ES-I3 (cell line): Measurements from ENCODE around the gene UBA1.
A peak's percentile ranks its signal among the peaks of the same experiment; 100 is the strongest.

ENCODE experiments used
- H3K36me3 ChIP-seq: 2 replicates; pipeline ENCODE4 v1.6.1; 2013; ENCODE audit warnings: mild to moderate bottlenecking, low read length, control low read depth, moderate library complexity; ENCODE audit not compliant: insufficient read depth
- H3K4me1 ChIP-seq: 2 replicates; pipeline ENCODE4 v1.6.1; 2013; ENCODE audit warnings: mild to moderate bottlenecking, control low read depth, low read length; ENCODE audit not compliant: insufficient read depth
- H3K9ac ChIP-seq: 2 replicates; pipeline ENCODE4 v1.6.1; 2013; ENCODE audit warnings: low read depth, mild to moderate bottlenecking, low read length, moderate library complexity
- H3K9me3 ChIP-seq: 2 replicates; pipeline ENCODE4 v1.6.1; 2013; ENCODE audit warnings: mild to moderate bottlenecking, low read length, moderate library complexity; ENCODE audit not compliant: control insufficient read depth, insufficient read depth

The UBA1 gene

DNA sequence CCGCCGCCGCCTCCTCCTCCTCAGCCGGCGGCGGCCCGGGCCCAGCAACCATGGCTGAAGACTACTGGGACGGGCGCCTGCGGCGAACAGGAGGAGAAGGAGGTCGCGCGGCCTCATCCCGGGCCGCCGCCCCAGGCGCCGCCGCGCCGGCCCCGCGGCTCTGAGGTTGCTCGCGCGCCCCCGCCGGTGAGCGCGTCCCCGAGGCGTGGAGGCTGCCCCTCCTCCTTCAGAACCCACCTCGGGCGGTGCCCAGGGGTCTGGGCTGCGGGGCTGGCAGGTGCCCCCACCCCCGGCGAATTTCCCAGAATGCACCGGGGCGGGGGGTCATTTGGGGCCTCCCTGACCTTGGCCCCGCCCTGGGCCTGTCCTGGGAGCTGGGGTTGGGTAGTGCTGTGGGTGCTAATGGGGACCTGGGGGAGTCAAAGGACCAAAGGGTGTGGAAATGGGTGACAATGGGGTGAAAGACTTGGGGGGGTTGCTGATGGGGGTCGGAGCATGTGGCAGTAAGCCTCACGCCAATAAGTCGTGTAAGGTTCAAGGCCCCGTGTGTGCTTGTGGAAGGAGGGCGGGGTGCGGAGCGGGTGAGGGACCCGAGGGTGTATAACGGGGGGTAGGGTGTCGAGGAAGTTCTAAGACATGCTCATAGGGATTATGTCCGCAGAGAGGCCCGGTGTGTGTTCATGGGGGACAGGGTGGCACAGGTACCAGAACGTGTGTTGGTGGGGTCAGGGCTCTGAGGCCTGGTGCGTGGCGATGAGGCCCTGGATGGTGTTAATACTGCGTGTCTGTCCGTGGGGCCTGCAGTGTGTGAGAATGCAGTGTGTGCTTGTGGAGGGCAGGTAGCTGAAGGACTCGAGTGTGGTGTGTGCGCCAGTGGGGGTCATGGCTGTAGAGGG lies 25.5 kb downstream of the UBA1 start:
- Histone ChIP-seq H3K9me3 (no peaks in the 10 kb centered on the region), H3K4me1 (0 out of 2 replicates have a peak, but pooled peaks cover 4% of the 10 kb centered on the region), H3K9ac (peak overlapping the region; percentile 86), H3K36me3 (peaks cover 21% of the 10 kb centered on the region)

DNA sequence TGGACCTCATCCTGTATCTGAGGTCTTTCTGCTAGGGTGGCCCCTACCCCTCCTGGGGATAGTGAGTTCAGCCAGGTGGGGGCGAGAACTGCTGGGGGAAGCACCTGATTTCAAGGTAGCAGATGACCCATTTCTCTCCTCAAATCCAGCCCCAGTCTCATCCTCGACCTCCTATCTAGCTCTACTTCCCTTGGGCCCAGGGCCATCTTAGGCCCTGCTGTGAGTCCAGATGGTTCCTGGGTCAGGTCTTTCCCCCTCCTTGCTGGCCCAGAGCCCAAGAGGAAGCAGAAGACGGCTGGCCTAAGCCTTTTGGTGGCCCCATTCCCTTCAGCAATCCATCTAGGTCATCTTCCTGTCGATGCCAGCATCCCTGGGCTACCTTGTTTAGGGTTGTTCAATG lies 28.1 kb downstream of the UBA1 start:
- Histone ChIP-seq H3K36me3 (peaks cover 41% of the 10 kb centered on the region), H3K9ac (no peak overlapping the region), H3K4me1 (0 out of 2 replicates have a peak, but pooled peaks cover 4% of the 10 kb centered on the region), H3K9me3 (no peaks in the 10 kb centered on the region)

DNA sequence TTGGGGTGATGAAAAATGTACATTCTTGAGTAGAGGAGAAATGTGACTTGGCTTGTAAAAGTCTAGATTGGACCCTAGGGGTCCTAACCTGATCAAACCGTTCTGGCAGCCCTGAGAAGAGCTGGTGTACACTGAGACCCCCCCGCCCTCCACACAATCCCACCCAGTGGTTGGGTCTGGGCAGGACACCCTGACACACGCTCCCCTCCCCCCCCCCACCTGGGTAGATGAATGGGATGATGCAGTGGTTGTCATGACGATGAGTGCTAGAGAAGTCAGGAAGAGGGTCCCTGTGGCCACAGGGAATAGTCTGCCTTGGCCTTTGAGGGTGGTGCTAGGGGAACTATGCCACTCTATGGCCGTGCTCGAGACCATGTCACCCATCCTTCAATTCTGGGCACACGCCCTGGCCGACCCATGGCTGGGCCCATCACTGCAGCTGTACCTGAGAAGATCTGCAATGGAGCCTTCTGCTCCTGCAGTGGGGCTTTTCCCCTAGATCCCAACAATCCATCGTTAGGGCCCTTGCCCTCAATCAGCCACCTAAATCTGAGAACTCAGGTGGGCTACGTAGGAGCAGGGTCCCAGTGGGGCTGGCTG lies 29.2 kb downstream of the UBA1 start:
- H3K4me1 ChIP-seq, result 0 out of 2 replicates have a peak, but pooled peaks cover 4% of the 10 kb centered on the region
- H3K9me3 ChIP-seq, result no peaks in the 10 kb centered on the region
- H3K36me3 ChIP-seq, result peaks cover 43% of the 10 kb centered on the region
- H3K9ac ChIP-seq, result no peak overlapping the region

DNA sequence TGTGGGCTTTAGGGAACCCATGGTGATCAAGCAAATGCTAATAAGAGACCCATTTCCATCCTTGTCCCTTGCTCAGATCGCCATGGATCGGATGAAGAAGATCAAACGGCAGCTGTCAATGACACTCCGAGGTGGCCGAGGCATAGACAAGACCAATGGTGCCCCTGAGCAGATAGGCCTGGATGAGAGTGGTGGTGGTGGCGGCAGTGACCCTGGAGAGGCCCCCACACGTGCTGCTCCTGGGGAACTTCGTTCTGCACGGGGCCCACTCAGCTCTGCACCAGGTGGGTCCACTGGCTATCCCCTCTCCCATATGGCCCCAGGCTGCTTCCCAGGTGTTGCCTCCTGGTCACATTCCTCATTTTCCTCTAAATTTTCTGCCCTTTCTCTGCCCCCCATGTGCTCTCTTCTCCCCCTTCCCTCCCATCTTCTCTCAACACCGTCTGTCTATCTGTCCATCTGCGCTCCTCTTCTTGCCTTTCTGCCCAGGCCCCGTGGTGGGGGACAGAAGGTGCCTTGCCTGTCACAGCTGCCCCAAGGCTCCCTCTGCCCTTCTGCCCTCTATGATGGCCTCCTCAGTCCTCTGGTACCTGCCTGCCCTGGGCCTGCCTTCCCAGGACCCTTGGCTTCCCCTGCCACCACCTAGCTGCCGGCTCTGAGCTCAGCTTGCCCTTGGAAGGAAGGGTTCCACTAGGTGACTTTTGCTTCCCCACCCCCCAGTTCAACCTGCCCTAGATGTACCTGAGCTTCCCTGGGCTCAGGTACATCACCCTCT lies 30.0 kb downstream of the UBA1 start:
- no peaks in the 10 kb centered on the region for H3K9me3 ChIP-seq
- 0 out of 2 replicates have a peak, but pooled peaks cover 4% of the 10 kb centered on the region for H3K4me1 ChIP-seq
- peaks cover 48% of the 10 kb centered on the region for H3K36me3 ChIP-seq
- H3K9ac ChIP-seq, result no peak overlapping the region

DNA sequence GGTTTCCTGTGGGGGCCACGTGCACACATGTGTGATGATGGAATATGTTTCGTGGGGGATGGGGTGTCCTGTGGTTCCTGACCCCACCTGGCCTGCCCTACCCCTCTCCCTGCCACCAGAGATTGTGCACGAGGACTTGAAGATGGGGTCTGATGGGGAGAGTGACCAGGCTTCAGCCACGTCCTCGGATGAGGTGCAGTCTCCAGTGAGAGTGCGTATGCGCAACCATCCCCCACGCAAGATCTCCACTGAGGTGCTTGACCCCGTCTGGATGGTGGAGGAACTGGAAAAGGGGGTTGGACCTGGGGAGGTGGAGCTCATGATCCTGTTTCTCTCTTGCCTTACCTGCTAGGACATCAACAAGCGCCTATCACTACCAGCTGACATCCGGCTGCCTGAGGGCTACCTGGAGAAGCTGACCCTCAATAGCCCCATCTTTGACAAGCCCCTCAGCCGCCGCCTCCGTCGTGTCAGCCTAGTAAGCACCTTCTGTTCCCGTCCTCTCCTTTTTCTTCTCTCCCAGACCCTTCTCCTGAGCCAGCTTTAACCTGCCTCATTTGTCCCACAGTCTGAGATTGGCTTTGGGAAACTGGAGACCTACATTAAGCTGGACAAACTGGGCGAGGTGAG lies 30.8 kb downstream of the UBA1 start:
- H3K36me3 ChIP-seq, result peaks cover 48% of the 10 kb centered on the region
- no peak overlapping the region for H3K9ac ChIP-seq
- 0 out of 2 replicates have a peak, but pooled peaks cover 4% of the 10 kb centered on the region for H3K4me1 ChIP-seq
- H3K9me3 ChIP-seq, result no peaks in the 10 kb centered on the region

DNA sequence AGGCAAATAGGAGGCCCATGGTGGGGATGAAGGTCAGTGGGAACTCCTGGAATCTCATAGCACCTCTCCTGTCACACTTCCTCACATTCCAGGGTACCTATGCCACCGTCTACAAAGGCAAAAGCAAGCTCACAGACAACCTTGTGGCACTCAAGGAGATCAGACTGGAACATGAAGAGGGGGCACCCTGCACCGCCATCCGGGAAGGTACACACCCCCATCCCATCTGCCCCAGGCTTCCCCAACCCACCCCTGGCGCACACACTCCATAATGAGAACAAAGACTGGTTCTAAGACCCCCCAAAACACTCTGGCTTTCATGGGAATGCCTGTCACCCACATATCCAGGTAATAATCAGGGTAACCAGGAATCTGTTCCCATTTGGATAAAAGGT lies 31.3 kb downstream of the UBA1 start:
- Histone ChIP-seq H3K9ac (no peak overlapping the region), H3K9me3 (no peaks in the 10 kb centered on the region), H3K4me1 (0 out of 2 replicates have a peak, but pooled peaks cover 4% of the 10 kb centered on the region), H3K36me3 (peaks cover 48% of the 10 kb centered on the region)

DNA sequence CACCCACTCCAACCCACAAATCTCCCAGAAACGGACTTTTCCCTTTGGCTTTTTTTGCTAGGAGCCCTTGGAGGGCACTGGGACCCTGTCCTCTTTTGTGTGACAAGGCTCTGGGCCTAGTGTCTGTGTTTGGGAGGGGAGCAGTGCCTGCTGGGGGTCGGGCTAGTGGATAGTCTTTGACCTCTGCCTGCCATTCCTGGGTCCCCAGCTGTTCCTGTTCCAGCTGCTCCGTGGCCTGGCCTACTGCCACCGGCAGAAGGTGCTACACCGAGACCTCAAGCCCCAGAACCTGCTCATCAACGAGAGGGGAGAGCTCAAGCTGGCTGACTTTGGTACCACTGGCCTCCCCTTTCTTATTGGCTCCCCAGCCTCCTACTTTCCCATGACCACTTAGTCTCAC lies 32.4 kb downstream of the UBA1 start:
- Histone ChIP-seq H3K9me3 (no peaks in the 10 kb centered on the region), H3K36me3 (peaks cover 48% of the 10 kb centered on the region), H3K4me1 (no peaks in the 10 kb centered on the region), H3K9ac (no peak overlapping the region)

DNA sequence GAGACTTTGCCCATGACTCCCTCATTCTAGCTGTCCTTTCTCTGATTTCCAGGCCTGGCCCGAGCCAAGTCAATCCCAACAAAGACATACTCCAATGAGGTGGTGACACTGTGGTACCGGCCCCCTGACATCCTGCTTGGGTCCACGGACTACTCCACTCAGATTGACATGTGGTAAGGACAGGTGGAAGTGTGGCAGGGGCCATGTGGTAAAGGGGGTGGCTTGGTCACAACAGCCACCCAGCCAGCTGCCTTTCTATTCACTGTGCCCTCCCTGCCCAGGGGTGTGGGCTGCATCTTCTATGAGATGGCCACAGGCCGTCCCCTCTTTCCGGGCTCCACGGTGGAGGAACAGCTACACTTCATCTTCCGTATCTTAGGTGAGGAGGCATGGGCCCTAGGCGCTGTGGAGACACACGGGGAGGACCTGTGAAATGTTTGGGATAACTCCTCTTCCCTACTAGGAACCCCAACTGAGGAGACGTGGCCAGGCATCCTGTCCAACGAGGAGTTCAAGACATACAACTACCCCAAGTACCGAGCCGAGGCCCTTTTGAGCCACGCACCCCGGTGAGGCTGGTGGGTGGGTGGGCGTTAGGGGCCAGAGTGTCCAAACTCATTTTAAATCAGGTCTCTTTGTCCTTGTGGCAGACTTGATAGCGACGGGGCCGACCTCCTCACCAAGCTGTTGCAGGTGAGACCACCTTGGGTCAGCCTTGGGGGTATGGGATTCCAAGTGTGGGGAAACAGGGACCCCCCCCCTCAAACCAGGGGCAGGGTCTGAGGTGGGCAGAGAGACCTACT lies 33.1 kb downstream of the UBA1 start:
- no peak overlapping the region for H3K9ac ChIP-seq
- H3K4me1 ChIP-seq, result no peaks in the 10 kb centered on the region
- H3K36me3 ChIP-seq, result peaks cover 47% of the 10 kb centered on the region
- no peaks in the 10 kb centered on the region for H3K9me3 ChIP-seq

DNA sequence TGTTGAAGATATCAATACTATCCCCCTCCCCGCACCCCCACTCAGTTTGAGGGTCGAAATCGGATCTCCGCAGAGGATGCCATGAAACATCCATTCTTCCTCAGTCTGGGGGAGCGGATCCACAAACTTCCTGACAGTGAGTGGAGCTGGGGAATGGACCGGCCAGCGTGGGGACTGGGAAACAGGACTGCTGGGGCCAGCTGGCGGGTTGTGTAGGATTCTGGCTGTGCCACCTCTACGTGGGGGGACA lies 33.6 kb downstream of the UBA1 start:
- Histone ChIP-seq H3K4me1 (no peaks in the 10 kb centered on the region), H3K36me3 (peaks cover 42% of the 10 kb centered on the region)

DNA sequence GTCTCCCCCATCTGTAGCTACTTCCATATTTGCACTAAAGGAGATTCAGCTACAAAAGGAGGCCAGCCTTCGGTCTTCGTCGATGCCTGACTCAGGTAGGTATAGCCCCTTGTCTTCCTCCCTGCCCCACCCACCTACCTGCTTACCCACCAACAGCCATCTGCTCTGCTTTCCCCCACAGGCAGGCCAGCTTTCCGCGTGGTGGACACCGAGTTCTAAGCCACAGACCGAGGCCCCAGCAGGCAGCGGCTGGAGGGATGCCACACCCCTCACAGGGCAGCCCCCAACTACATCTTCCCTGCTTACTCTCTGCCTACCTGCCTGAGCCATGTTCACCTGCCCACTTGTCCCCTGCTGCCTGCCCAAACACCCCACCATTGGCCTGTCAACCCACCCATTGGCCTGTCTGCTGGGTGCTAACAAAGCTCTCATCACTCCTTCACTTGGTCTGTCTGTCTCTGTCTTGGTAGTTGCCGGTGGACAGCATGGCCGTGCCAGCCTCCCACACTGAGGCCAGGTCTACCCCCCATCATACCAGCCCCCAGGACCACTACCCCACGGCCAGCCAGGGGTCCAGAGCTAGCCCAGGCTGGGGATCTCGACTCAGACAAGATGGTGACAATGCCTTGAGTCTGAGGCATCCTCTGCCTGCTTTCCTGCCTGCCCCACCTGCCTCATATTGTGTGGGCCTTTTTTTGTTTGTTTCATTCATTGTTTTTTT lies 35.1 kb downstream of the UBA1 start:
- H3K9ac ChIP-seq, result no peak overlapping the region
- H3K4me1 ChIP-seq, result no peaks in the 10 kb centered on the region
- H3K36me3 ChIP-seq, result peaks cover 33% of the 10 kb centered on the region
- no peaks in the 10 kb centered on the region for H3K9me3 ChIP-seq

More for the DNA sequence above, 33.6 kb downstream of the UBA1 start:
- no peaks in the 10 kb centered on the region for H3K9me3 ChIP-seq
- no peak overlapping the region for H3K9ac ChIP-seq

DNA sequence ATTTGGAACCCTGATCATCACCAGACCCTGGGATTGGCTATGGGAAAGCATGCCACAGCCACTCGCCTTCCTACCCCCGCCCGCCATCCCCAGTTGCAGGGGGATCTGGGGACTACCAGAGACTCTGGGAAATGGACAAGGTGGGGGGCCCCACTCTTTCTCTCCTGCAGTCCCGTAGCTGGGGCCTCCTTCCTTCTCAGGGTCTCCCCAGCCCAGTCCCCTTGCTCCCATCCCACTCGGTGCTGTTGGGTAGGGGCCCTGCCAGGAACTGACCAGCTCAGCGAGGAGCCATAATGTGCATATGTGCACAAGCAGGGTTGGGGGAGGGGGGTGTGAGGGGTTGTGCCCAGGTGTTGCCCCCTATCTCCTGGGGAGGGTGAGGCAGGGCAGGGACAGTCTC lies 35.8 kb downstream of the UBA1 start:
- H3K9ac ChIP-seq, result no peak overlapping the region
- no peaks in the 10 kb centered on the region for H3K9me3 ChIP-seq
- H3K36me3 ChIP-seq, result peaks cover 27% of the 10 kb centered on the region
- no peaks in the 10 kb centered on the region for H3K4me1 ChIP-seq

DNA sequence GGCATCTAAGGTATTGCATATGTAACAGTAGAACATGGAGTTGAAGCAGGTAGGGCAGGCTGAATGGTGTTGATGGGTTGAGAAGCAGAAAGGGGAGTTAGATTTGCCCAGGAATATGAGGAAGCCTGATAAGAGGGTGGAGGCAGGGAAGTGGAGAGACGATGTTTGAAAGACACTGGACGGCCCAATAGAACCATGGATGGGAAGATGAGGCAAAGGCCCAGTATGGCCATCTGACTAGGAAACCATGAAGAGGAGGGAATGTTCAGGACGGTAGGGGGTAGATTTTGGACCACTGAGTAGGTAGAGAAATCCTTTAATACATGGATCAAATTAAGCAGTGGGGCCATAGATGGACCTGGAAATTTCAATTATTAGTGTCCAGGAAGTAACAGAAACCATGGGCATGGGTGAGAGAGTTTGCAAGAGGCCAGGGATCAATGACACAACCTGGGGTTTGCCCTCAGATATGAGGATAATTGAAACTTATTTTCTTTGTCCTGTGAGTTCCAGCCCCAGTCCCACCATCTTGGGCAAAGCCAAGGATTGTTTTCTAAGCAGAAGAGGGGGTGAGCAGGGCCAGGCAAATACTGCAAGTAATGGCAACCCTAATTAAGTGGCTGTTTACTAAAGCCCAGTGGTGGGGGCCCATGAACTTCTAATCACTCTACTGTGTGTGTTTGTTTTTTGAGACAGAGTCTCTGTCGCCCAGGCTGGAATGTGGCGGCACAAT lies 36.7 kb downstream of the UBA1 start:
- Histone ChIP-seq H3K4me1 (peaks cover 6% of the 10 kb centered on the region; the same call in 1 of the 2 replicates), H3K9ac (no peak overlapping the region), H3K9me3 (no peaks in the 10 kb centered on the region), H3K36me3 (peaks cover 19% of the 10 kb centered on the region)

DNA sequence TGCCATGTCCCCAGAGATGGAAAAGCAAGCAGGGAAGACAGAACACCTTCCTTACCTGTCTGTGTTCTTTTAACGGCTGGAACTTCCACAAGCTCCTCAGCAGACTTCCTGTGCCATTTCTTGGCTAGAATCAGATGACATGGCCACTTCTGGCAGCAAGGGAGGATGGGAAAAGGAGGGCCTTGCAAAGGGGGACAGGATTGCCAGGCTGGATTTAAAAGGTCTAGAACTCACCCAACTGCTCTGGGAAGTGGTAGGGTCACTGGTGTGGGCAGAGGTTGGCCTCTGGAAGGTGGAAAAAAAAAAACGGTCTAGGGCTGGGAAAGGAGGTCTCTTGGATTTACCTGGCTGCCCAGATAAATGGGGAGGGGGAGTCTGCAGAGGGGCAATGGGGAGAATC lies 37.5 kb downstream of the UBA1 start:
- Histone ChIP-seq H3K9me3 (no peaks in the 10 kb centered on the region), H3K36me3 (peaks cover 10% of the 10 kb centered on the region), H3K9ac (no peak overlapping the region), H3K4me1 (peaks cover 7% of the 10 kb centered on the region; the same call in 1 of the 2 replicates)
